GM19463 (cell line): ENCODE results near the gene PRKCA.
"Not testable (repeated sequence)": the region's sequence is repeated elsewhere in the genome, so short reads cannot be mapped to it uniquely, and the experiment has no call there.

Experiments
- ATAC-seq: cut with Tn5 transposase; IDR thresholded peaks from one replicate; pipeline ENCODE4 v1.9.1; 2021; ENCODE audit warnings: mild to moderate bottlenecking, moderate library complexity; ENCODE audit not compliant: unreplicated experiment

Gene PRKCA

DNA sequence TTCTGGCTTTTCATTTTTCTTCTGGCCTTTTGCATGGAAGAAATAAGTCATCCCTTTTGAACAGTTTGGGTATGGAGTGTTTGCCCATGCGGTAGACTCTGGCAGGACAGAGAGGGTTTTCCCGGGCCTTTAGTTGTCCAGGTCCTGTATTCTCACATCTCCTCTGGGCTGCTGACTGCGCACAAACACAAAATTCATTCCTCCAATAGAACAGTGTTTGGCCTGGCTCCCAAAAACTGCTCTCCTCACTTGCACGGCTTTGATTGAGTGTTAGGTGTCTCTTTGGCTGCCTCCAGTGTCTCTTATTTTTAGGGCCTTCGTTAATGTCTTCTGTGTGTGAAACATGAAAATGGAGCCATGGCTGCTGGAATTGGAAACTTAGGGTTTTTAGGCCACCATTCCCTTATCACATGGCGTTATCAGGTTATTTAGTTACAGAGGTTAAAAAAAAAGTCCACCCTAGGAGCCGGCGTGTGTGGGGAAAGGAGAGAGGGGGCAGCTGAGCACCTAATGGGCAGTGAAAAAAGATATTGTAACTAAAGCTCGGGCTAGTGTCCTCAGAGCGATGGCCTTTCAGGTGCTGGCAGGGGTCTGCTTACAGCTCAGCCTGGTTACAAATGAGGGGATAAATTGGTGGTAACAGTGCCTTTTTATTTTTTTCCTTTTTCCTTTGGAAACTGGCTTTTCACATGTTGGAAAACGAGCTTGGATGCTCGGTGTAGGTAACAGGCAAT lies 47.3 kb downstream of the PRKCA start:
- no peak for ATAC-seq

GRCh38 chr17:66350576-66350975 lies 48.2 kb downstream of the PRKCA start:
- not testable (repeated sequence) for ATAC-seq

DNA sequence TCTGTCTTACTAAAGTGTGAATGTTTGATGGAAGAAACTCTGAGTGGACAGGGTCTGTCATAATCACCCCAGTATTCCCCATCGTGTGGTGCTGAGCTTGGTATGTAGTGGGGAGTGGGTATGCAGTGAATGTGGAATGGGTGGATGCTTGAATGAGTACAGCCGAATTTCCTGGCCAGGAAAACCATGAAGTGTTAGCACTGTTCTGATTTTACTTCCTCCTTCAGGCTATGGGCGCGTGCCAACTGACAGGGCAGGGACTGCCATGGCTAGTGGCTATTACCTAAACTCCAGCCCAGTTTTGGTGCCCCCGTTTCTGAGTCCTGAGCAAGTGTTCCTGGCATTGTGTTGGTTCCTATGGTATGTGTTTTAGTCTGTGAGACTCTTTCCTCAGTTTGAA lies 48.6 kb downstream of the PRKCA start:
- ATAC-seq = no peak

DNA sequence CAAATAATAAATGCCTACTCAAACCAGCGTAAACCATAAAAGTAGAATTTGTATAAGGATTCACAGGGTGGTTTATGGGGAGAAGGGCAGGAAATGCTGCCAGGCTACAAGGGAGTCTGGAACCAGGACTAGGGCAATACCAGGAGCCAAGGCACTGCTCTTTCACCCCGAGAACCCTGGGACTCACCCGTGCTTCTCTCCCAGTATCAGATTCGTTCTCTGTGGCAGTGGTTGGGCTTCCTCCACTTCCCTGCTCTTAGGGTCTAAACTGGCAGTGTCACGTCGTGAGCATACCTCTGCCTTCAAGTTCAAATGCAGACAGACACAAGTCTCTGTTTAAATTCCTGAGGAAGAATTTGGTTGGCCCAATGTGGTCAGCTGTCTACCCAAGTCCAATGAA lies 49.3 kb downstream of the PRKCA start:
- no peak for ATAC-seq

- ATAC-seq = no peak
Observed at GRCh38 chr17:66353937-66354401, 51.6 kb downstream of the PRKCA start.

- ATAC-seq = no peak
Observed at GRCh38 chr17:66354472-66354871, 52.1 kb downstream of the PRKCA start.

DNA sequence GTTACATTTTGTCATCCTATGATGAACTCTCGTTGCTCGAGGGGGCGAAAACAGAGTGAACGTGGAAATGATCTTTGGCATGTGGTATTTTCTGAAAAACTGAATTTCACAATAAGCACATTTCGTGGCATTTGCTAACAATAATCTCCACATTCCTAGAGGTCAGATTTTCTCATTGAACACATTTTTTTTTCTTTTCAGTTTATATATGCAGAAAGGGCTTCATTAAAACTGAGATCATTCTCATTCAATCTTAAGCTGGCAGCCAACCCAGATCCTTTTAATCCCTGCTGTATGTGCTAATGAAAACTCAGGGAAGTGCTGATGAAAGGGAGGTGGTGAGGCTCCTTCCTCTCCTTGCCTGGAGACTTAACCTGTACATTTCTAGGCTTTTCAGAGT lies 52.6 kb downstream of the PRKCA start:
- no peak for ATAC-seq

DNA sequence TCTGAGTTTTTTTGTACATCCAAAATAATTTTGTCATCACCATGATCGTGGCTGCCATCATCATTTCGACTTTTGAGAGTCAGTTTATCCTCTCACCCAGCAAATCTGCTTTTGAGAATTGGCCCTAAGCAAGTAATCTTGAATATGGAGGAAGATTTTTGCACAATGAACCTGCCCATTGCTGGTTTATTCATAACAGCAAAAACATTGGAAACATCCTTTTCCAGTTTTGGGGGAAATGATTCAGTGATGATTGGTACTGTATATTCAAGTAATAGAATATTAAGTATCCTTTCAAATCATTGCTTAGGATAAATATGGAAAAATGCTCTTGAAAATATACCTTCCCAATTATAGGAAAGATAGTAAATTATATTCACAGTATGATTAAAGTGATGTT lies 53.1 kb downstream of the PRKCA start:
- ATAC-seq = no peak

DNA sequence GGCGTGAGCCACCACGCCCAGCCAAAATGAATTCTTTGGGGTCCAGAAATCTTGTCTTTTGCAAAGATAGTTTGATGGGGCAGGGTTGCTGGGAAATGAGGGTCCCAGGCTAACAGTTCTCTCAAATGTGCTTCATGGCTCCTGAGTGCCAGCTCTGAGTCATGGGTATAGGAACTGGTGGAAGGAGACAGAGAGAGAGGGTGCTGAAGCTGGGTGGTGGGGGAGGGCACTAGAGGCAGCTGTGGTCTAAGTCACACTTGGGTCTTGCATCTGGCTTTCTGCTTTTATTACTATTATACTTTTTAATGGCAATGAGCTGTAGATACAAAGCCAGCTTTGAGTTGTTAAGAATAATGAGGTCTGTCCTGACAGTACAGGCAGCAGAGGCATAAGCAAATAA lies 54.6 kb downstream of the PRKCA start:
- ATAC-seq = no peak

- ATAC-seq = no peak
Observed at GRCh38 chr17:66359351-66359750, 56.9 kb downstream of the PRKCA start.

DNA sequence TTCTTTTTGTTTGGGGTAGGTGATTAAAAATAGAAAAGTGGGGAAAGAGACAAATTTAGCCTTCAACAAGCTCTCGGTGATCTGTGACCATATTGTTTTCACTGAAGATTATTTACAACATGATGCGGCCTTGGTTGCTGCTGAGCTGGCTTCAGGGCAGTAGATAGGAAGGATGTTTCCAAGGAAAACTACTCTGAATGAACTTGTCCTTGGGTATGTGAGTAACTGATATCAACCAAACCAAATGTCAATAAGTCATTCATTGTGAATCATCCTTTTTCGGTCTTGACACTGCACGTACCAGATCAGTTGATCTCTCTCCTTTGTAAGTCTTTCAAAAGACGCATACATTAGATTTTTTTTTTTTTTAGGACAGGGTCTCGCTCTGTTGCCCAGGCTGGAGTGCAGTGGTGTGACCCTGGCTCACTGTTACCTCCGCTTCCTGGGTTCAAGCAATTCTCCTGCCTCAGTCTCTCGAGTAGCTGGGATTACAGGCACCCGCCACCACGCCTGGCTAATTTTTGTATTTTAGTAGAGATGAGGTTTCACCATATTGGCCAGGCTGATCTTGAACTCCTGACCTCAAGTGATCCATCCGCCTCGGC lies 58.6 kb downstream of the PRKCA start:
- not testable (repeated sequence) for ATAC-seq

- no peak for ATAC-seq
Observed at GRCh38 chr17:66364508-66364907, 62.1 kb downstream of the PRKCA start.

DNA sequence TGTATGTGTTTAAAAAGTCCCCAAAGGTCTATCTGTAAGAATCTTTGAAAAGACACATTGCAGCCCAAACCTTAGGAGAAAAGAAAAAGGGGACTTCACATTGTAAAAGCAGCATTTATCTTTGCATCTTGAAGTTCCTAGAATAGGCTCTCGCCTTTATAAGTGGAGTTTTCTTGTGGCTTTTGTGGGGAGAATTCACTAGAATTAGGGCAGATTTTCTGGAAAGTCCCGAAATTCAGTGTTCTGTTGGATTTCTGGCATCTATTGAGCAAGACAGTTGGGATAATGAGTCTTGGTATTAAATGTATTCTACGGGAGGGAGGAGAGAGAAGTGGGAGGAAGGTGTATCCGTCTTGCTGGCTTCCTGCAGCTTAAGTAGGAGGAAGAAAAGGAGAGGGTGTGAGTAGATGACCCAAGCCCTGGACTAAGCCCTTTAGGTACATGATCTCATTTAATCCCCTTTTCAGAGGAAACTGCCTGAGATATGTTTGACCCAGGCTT lies 62.6 kb downstream of the PRKCA start:
- no peak for ATAC-seq

DNA sequence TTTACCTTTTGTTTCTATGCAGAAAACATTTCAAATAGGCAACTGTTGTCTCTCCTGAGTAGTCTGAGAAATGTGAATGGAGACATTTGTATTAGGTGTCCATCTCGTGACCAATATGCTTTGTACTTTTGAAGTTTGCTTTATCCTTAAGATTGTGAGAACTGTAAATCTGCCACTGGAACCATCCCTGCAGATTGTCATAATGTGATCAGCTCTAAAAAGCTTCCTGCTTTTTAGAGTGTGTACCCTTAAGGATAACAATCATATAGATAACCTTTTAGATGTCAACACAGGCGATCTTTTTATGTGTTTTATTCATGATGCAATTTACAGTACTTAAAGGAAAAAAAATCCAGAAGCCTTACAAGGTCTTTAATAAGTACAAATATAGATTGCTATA lies 63.5 kb downstream of the PRKCA start:
- ATAC-seq = no peak

GRCh38 chr17:66367107-66367506 lies 64.7 kb downstream of the PRKCA start:
- ATAC-seq = no peak

DNA sequence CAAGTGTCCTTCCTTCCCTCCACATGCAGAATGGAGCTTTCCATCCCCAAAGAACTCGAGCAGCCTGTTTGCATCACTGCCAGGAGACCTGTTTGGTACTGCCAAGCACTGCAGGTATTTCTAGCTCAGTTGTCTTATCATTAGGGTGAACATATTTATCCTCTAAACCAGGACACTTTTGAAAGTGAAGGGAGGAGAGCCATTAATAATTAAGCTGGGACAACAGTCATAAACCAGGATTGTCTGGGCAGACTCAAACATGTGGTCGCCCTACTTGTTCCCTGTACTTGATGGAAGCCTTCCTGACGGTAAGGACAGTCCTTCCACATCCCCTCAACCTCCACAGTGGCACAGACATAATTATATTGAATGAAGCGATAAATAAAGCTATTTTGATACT lies 67.4 kb downstream of the PRKCA start:
- no peak for ATAC-seq

- ATAC-seq = no peak
Observed at GRCh38 chr17:66371561-66371960, 69.1 kb downstream of the PRKCA start.

- ATAC-seq = no peak
Observed at GRCh38 chr17:66372182-66372581, 69.8 kb downstream of the PRKCA start.

DNA sequence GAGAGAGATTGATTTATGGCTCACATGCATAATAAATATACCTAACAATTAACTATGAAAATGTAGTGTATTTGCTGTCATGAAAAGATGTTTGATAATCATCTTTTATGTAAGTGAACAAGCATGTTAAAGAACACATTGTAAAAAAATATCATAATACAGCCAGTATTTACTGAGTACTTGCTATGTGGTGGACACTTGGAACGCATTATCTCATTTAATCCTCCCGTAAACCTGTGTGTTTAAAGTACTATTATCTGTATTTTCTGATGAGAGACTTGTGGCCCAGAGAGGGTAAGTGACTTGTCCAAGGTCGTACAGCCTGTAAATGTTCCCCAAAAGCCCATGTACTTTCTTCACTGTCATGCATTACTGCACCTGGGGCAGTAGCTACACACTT lies 70.7 kb downstream of the PRKCA start:
- no peak for ATAC-seq

DNA sequence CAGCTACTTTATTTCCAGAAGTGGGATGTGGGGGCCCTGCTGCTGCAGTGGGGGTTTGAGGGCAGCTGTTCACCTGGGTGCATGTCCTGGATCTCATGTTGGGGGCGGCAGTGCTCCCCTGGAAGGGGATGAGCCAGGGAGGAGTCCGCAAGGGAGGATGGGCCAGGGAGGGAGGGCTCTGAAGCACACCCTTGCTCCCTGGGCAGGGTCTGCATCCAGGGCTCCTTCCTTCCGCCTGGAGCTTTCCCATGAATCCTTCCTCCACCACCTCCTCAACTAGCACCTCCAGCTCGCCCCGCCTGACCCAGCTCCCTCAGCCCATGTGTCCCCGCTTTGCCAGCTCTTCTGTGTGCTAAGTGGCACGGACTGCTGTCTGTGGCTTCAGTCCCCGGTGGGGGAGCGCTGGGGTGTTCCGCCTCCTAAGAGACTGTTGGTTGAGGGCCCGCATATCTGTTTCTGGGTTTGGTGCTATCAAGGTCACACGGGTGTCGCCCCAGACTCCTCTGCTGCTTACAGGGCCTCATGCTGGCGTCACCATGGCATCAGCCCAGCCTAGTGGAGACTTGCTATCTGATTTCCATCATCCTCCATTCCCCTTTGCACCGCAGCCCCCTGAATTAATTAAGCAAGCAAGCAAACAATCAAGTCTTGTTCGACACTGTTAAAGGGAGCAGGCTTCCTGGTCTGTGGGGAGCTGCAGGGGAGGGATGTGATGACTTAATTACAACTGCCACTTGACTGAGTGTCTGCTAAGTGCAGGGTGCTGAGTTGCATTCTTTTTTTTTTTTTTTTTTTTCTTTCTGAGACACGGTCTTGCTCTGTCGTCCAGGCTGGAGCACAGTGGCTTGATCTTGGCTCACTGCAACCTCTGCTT lies 71.8 kb downstream of the PRKCA start:
- no peak for ATAC-seq

DNA sequence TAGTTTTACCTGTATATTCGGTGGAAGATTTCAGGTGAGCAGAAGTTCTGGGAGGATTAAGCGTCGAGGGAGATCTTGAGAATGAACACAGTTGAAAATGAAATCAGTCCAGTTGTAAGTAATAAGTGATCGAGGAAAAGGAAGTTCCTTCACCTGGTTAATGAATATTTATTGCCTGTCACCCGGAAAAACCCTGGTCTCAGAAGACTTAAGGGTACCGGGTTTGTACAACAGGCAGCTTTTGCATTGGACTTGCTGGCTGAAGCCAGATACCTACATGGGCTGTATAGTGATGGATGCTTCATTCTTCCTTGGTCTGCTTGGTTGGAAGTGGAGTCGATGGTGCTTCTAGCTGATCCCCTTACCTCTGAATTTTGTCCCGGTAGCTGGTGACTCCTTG lies 72.7 kb downstream of the PRKCA start:
- no peak for ATAC-seq

- no peak for ATAC-seq
Observed at GRCh38 chr17:66378296-66378695, 75.9 kb downstream of the PRKCA start.
